PFSK-1 (cell line): Measurements from ENCODE around the gene IGSF10.

Source experiments
- FOXP2 ChIP-seq: optimal IDR thresholded peaks from 2 replicates; pipeline ENCODE3; 2011; ENCODE audit warnings: borderline replicate concordance, control low read depth, inconsistent platforms; ENCODE audit not compliant: insufficient read depth; ENCODE audit errors: extremely low read length, extremely low read depth
- POLR2AphosphoS5 ChIP-seq: IDR thresholded peaks from 2 replicates; pipeline ENCODE4 v1.6.1; 2012; ENCODE audit warnings: low read depth, mild to moderate bottlenecking, control low read depth, low read length, moderate library complexity
- REST ChIP-seq, 2 experiments: IDR thresholded peaks; 2 replicates each; pipeline versions ENCODE4 v1.6.1 to v1.8.0; 2011 to 2012; ENCODE audit warnings: low read depth in 2 of 2, low read length in 2 of 2, control low read depth in 1 of 2, inconsistent platforms in 1 of 2, mild to moderate bottlenecking in 1 of 2, moderate library complexity in 1 of 2; ENCODE audit not compliant: insufficient read depth in 1 of 2
- SIN3A ChIP-seq: IDR thresholded peaks from 2 replicates; pipeline ENCODE4 v1.6.1; 2012; ENCODE audit warnings: mild to moderate bottlenecking, low read length, moderate library complexity, borderline replicate concordance; ENCODE audit not compliant: insufficient read depth
- TAF1 ChIP-seq: IDR thresholded peaks from 2 replicates; pipeline ENCODE4 v1.6.1; 2012; ENCODE audit warnings: low read length, control low read depth, borderline replicate concordance; ENCODE audit not compliant: insufficient read depth

The IGSF10 gene

GRCh38 chr3:151421938-151422337 is 38.9 kb downstream of the IGSF10 start:
- TF ChIP-seq SIN3A (no peak), TAF1 (no peak), REST (IDR thresholded peaks at IDR 0.05; ENCODE audit: insufficient read depth in 1 of 2, low read depth in 2 of 2, low read length in 2 of 2) (no peak), POLR2AphosphoS5 (no peak), FOXP2 (no peak)

GRCh38 chr3:151419806-151420205 is 41.1 kb downstream of the IGSF10 start:
- TF ChIP-seq FOXP2: no peak
- no peak for TF ChIP-seq POLR2AphosphoS5
- TF ChIP-seq TAF1: no peak
- TF ChIP-seq REST (IDR thresholded peaks at IDR 0.05; ENCODE audit: insufficient read depth in 1 of 2, low read depth in 2 of 2, low read length in 2 of 2): no peak
- TF ChIP-seq SIN3A: no peak

- TF ChIP-seq FOXP2: no peak
- TF ChIP-seq TAF1: no peak
- no peak for TF ChIP-seq REST (IDR thresholded peaks at IDR 0.05; ENCODE audit: insufficient read depth in 1 of 2, low read depth in 2 of 2, low read length in 2 of 2)
- no peak for TF ChIP-seq POLR2AphosphoS5
- no peak for TF ChIP-seq SIN3A
These were observed 45.6 kb downstream of the IGSF10 start for GRCh38 chr3:151415289-151415688.

GRCh38 chr3:151412989-151413388 is 47.9 kb downstream of the IGSF10 start:
- TF ChIP-seq FOXP2 (no peak), REST (IDR thresholded peaks at IDR 0.05; ENCODE audit: insufficient read depth in 1 of 2, low read depth in 2 of 2, low read length in 2 of 2) (no peak), SIN3A (no peak), POLR2AphosphoS5 (no peak), TAF1 (no peak)
